A673 (cell line): ENCODE data around the gene RCC1.
"Not testable (repeated sequence)": the region's sequence is repeated elsewhere in the genome, so short reads cannot be mapped to it uniquely, and the experiment has no call there.

Source experiments
- EZH2 ChIP-seq: fragments of 200-600 bp; sonication (generic); IDR thresholded peaks from 2 replicates; pipeline ENCODE4 v1.6.1; 2017; ENCODE audit warnings: borderline replicate concordance, low read depth, mild to moderate bottlenecking, mixed read lengths, antibody characterized with exemption, low read length; ENCODE audit not compliant: poor library complexity, severe bottlenecking
- TF ChIP-seq, protein P1 (sequence below): fragments of 300-800, 200-600 bp; sonication (generic); conservative IDR thresholded peaks from 2 replicates; pipeline ENCODE4 v1.5.1; 2017; ENCODE audit warnings: low read depth, mild to moderate bottlenecking, antibody characterized with exemption, low read length, moderate library complexity, mixed read lengths

DNA sequence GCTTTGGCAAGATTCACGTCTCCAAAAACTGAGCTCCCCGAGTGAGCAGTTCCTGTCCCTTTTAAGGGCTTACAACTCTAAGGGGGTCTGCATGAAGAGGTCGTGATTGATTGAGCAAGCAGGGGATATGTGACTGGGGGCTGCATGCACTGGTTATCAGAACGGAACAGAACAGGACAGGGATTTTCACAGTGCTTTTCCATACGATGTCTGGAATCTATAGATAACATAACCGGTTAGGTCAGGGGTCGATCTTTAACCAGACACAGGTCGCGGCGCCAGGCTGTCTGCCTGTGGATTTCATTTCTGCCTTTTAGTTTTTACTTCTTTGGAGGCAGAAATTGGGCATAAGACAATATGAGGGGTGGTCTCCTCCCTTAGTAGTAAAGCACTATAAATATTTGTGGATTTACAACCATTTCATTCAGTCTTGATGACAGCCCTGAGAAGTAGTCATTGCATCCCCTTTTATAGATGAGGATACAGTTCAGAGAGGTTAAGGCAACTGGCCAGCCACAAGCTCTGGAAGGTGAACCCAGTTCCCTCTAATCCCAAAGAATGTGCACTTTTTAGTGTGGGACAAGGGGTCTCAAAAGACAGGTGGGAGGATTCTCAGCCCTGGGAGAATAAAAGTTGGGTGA lies 19.3 kb downstream of the RCC1 start:
- not testable (repeated sequence) for TF ChIP-seq EZH2
- TF ChIP-seq, protein P1, sequence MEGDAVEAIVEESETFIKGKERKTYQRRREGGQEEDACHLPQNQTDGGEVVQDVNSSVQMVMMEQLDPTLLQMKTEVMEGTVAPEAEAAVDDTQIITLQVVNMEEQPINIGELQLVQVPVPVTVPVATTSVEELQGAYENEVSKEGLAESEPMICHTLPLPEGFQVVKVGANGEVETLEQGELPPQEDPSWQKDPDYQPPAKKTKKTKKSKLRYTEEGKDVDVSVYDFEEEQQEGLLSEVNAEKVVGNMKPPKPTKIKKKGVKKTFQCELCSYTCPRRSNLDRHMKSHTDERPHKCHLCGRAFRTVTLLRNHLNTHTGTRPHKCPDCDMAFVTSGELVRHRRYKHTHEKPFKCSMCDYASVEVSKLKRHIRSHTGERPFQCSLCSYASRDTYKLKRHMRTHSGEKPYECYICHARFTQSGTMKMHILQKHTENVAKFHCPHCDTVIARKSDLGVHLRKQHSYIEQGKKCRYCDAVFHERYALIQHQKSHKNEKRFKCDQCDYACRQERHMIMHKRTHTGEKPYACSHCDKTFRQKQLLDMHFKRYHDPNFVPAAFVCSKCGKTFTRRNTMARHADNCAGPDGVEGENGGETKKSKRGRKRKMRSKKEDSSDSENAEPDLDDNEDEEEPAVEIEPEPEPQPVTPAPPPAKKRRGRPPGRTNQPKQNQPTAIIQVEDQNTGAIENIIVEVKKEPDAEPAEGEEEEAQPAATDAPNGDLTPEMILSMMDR: not testable (repeated sequence)
